ENCODE results near the gene ESRRG.

Gene ESRRG

DNA sequence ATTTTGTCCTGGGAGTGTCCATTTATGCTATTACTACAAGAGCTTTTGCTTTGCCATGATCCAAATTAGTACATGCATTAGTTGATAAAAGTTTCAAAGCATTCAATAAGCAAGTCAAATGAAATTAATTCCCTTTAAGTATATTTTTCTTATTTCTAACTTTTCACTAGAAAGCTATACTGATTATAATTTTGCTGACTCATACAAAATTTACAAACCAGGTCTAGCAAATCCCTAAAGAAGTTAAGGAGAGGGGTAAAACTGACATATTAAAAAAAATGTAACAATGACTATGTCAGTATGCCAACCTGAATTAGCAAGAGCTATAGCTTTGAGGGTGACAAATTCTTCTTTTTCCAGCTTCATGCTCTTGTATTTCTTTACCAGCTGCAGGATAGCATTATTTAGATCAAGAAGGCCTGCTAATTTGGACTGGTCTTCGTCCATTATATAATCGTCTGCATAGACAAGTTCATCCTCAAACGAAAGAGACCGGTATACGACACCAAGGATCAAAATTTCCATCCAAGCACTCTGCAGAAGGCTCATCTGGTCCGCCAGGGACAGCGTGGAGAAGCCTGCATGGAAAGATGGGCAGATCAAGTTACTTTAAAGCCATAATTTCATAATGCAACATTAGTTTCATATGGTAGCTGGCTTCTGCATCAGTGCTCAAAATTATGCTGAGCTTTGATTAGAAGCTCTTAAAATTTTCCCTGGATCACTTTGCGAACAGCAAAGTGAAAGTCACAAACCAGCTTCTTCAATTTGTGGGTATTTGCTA is 204.2 kb downstream of the ESRRG start:
- DNase-seq (ENCODE audit: low read depth), result no peak
- H3K4me3 ChIP-seq (ENCODE audit: control insufficient read depth, low read depth, low read length), result no peak overlapping the region
- no peak for TF ChIP-seq CTCF (conservative IDR thresholded peaks at IDR 0.05; ENCODE audit: control insufficient read depth, insufficient read depth, low read depth, low read length)

- H3K4me3 ChIP-seq (ENCODE audit: control insufficient read depth, low read depth, low read length), result no peak overlapping the region
- no peak for DNase-seq (ENCODE audit: low read depth)
- no peak for TF ChIP-seq CTCF (conservative IDR thresholded peaks at IDR 0.05; ENCODE audit: control insufficient read depth, insufficient read depth, low read depth, low read length)
Observed at GRCh38 chr1:216502528-216503162, 220.6 kb downstream of the ESRRG start.

GRCh38 chr1:216500273-216500967 is 222.8 kb downstream of the ESRRG start:
- TF ChIP-seq CTCF (conservative IDR thresholded peaks at IDR 0.05; ENCODE audit: control insufficient read depth, insufficient read depth, low read depth, low read length), result no peak
- H3K4me3 ChIP-seq (ENCODE audit: control insufficient read depth, low read depth, low read length), result no peak overlapping the region
- no peak for DNase-seq (ENCODE audit: low read depth)

- no peak overlapping the region for H3K4me3 ChIP-seq (ENCODE audit: control insufficient read depth, low read depth, low read length)
- no peak for DNase-seq (ENCODE audit: low read depth)
- no peak for TF ChIP-seq CTCF (conservative IDR thresholded peaks at IDR 0.05; ENCODE audit: control insufficient read depth, insufficient read depth, low read depth, low read length)
Observed at GRCh38 chr1:216499581-216500272, 223.5 kb downstream of the ESRRG start.

GRCh38 chr1:216498277-216498676 is 225.0 kb downstream of the ESRRG start:
- no peak for TF ChIP-seq CTCF (conservative IDR thresholded peaks at IDR 0.05; ENCODE audit: control insufficient read depth, insufficient read depth, low read depth, low read length)

DNA sequence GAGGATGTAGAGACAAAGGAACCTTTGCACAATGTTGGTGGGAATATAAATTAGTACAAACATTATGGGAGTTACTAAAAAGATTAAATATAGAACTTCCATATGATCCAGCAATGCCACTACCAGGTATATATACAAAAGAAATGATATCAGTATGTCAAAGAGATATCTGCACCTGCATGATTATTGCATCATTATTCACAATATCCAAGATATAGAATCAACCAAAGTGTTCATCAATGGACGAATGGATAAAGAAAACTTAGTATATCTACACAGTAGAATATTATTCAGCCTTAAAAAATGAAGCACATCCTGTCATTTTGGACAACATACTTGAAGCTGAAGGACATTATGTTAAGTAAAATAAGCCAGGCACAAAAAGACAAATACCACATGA is 238.2 kb downstream of the ESRRG start:
- DNase-seq (ENCODE audit: low read depth), result no peak
- no peak overlapping the region for H3K4me3 ChIP-seq (ENCODE audit: control insufficient read depth, low read depth, low read length)
- TF ChIP-seq CTCF (conservative IDR thresholded peaks at IDR 0.05; ENCODE audit: control insufficient read depth, insufficient read depth, low read depth, low read length), result no peak

More at GRCh38 chr1:216498277-216498676, 225.0 kb downstream of the ESRRG start:
- DNase-seq (ENCODE audit: low read depth), result no peak
- H3K4me3 ChIP-seq (ENCODE audit: control insufficient read depth, low read depth, low read length), result no peak overlapping the region
